ENCODE results near the gene TSHR. TPM values are rescaled to one million over a fixed set of nuclear protein-coding genes. Genes with fewer than 3 reads are reported as not detected.

TSHR gene
- total RNA-seq, 1 experiment from 2014 or later, result not detected

DNA sequence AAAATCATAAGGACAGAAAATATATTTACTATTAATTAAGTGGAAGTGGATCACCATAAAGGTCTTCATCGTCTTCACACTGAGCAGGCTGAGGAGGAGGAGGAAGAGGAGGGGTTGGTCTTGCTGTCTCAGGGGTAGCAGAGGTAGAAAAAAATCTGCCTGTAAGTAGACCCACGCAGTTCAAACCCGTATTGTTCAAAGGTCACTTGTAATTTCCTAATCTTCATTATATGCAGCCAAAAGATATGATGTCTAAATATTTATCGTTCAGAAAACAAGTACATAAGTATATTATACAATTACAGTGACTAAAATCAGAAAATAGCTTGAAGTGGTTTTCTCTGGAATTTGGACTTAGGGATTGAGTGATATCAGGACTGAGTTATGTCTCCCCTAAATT is 193.2 kb downstream of the TSHR start:
- intact Hi-C loops (cut with micrococcal nuclease), result no loop called here
- Histone ChIP-seq H3K4me2 (ENCODE audit: low read length) (no peak overlapping the region), H3K27ac (ENCODE audit: low read depth, low read length) (no peak overlapping the region), H3K27me3 (ENCODE audit: insufficient read depth, low read length) (no peaks in the 10 kb centered on the region), H3K4me3 (replicated peaks in 1 of 2; ENCODE audit: low read depth in 1 of 2, low read length in 2 of 2) (no peak overlapping the region), H3K4me1 (ENCODE audit: control insufficient read depth in 1 of 2, insufficient read depth in 2 of 2, low read length in 2 of 2) (no peaks in the 10 kb centered on the region), H3K9ac (ENCODE audit: low read length) (no peak overlapping the region), H3K9me3 (ENCODE audit: control insufficient read depth in 1 of 2, insufficient read depth in 1 of 2, low read depth in 1 of 2, low read length in 2 of 2) (no peaks in the 10 kb centered on the region), H3K79me2 (ENCODE audit: insufficient read depth, low read length) (no peaks in the 10 kb centered on the region), H3K9me2 (ENCODE audit: insufficient read depth) (no peaks in the 10 kb centered on the region), H2AFZ (ENCODE audit: low read depth, low read length, poor library complexity, severe bottlenecking) (no peak overlapping the region), H3K36me3 (ENCODE audit: control insufficient read depth in 1 of 2, insufficient read depth in 2 of 2, low read length in 2 of 2) (no peaks in the 10 kb centered on the region), H4K20me1 (ENCODE audit: insufficient read depth) (no peaks in the 10 kb centered on the region)
- CTCF ChIA-PET, result no interaction called here
- TF ChIP-seq YY1 (IDR thresholded peaks at IDR 0.05; ENCODE audit: extremely low read depth, insufficient replicate concordance, low read depth, low read length) (no peak), TCF7L2 (IDR thresholded peaks at IDR 0.05; ENCODE audit: borderline replicate concordance, extremely low read depth, insufficient read depth, insufficient read length) (no peak), POLR2A (IDR thresholded peaks at IDR 0.05; ENCODE audit: borderline replicate concordance, extremely low read depth, insufficient read depth, insufficient read length) (no peak), SIN3A (IDR thresholded peaks at IDR 0.05; ENCODE audit: low read depth) (no peak), FOSL1 (IDR thresholded peaks at IDR 0.05; ENCODE audit: low read depth) (no peak), EGR1 (IDR thresholded peaks at IDR 0.05; ENCODE audit: low read depth) (no peak), POLR2AphosphoS5 (IDR thresholded peaks at IDR 0.05; ENCODE audit: low read depth, low read length) (no peak), ATF3 (IDR thresholded peaks at IDR 0.05) (no peak), EZH2 (IDR thresholded peaks at IDR 0.05) (no peak), ZFX (IDR thresholded peaks at IDR 0.05) (no peak), CEBPB (IDR thresholded peaks at IDR 0.05; ENCODE audit: low read depth) (no peak), SP1 (IDR thresholded peaks at IDR 0.05; ENCODE audit: low read depth) (no peak), RAD21 (IDR thresholded peaks at IDR 0.05; ENCODE audit: low read depth) (no peak), ZNF274 (IDR thresholded peaks at IDR 0.05; ENCODE audit: low read depth, low read length) (no peak)
- TF ChIP-seq, protein P1, sequence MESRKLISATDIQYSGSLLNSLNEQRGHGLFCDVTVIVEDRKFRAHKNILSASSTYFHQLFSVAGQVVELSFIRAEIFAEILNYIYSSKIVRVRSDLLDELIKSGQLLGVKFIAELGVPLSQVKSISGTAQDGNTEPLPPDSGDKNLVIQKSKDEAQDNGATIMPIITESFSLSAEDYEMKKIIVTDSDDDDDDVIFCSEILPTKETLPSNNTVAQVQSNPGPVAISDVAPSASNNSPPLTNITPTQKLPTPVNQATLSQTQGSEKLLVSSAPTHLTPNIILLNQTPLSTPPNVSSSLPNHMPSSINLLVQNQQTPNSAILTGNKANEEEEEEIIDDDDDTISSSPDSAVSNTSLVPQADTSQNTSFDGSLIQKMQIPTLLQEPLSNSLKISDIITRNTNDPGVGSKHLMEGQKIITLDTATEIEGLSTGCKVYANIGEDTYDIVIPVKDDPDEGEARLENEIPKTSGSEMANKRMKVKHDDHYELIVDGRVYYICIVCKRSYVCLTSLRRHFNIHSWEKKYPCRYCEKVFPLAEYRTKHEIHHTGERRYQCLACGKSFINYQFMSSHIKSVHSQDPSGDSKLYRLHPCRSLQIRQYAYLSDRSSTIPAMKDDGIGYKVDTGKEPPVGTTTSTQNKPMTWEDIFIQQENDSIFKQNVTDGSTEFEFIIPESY (IDR thresholded peaks at IDR 0.05; ENCODE audit: extremely low read depth, insufficient replicate concordance, low read length), result no peak
- TF ChIP-seq, protein P2, sequence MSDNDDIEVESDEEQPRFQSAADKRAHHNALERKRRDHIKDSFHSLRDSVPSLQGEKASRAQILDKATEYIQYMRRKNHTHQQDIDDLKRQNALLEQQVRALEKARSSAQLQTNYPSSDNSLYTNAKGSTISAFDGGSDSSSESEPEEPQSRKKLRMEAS (IDR thresholded peaks at IDR 0.05), result no peak
- no peak for DNase-seq (ENCODE audit: low read depth, low spot score)
- RAD21 ChIA-PET (ENCODE audit: low non-redundant PET in 1 of 2, low total read pairs in 2 of 2, uncharacterized antibody in 2 of 2, unreplicated experiment in 2 of 2), result no interaction called here
- no TSS peak for BruUV-seq (replicated peaks)
- POLR2A ChIA-PET, result no interaction called here
- no peak for ATAC-seq

Measured in HCT116 (cell line).